Ureter (tissue), 1 donor: ENCODE results near the gene EPS8. TPM values are rescaled to one million over a fixed set of nuclear protein-coding genes. Genes with fewer than 3 reads are reported as not detected.
"Not testable (repeated sequence)": the region's sequence is repeated elsewhere in the genome, so short reads cannot be mapped to it uniquely, and the experiment has no call there.

Source experiments
- DNase-seq: peaks from one replicate; pipeline ENCODE4 v3.0.0-alpha.2; 2020; ENCODE audit warnings: low spot score
- total RNA-seq: library from RNA; stranded (reverse); gene quantifications from one replicate; pipeline ENCODE4 v1.2.4, GENCODE V29; 2023
- donor health status: DM: yes; HTN: yes; CAD: no.

EPS8 gene
- total RNA-seq, 1 donor from 2014 or later, result 155 TPM

GRCh38 chr12:15797818-15798217 is 8.6 kb upstream of the EPS8 start:
- DNase-seq, result no peak

DNA sequence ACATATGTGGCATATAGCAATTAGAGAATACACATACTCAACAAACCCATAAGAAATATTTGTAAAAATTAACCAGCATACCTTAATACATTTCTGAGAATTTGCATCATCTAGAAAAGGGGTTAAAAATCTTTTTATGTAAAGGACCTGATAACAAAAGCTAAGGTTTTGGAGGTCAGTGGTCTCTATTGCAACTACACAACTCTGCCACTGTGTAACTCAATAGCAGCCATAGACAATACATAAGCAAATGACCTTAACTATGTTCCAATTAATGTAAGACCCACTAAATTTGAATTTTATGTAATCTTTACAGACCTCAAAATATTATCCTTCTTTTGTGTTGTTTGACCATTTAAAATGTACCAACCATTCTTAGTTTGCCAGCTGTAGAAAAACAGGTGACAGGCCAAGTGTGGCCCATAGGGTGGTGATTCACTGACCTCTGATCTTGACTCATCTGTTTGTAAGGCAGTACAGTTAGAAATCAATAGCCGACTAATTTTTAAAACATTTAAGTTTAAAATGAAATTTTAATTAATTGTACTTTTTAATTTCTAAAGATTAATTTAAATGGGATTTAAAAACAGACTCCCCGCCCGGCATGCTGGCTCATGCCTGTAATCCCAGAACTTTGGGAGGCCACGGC is 7.4 kb upstream of the EPS8 start:
- DNase-seq, result no peak

- DNase-seq, result no peak
Observed at GRCh38 chr12:15794836-15795235, 5.6 kb upstream of the EPS8 start.

GRCh38 chr12:15794196-15794595 is 5.0 kb upstream of the EPS8 start:
- no peak for DNase-seq

DNA sequence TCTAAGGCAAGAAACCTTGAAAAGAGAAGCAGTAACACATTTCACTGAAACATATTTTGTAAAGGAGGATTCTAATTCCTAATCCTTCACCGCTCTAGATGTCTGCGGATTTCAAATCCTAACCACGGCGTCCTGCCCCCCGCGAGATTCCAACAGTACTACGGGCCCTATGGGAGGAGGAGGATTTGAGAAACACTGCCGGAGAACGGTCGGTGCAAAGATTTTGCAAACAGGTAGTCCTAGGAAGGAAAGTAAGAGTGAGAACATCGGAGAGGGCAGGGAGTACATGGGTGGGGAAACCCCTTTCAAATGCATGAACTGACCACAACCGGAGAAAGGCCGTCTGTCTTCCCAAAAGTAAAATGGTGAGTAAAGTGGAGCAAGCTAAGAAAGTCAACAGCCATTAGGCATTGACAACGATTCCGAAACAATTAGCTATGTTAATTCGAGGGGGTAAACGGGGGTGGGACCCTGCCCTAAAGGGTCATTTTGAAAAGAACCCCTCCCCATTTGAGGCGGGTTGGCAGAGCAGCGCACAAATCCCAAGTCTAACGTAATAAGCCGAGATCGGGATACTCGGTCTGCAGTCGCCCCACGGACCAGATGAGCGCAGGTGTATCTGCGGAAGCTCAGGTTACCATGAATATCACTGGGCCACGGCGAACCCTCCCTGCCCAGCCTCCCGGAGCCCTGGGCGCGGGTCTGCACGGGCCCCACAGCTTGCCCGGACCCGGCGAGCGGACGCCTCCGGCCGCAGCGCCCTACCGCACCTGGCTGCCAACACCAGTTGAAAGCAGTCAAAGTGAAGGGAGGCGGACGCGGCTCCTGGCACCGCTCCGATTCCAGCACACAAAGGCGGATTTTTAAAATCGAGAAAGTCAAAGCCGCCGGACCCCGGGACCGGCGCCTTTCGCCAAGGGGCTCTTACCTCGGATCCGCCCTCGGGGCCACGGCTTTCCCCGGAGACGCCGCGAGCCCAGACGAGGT is 662 bp downstream of the EPS8 start:
- DNase-seq, result peak; percentile 56

- DNase-seq, result no peak
Observed at GRCh38 chr12:15787778-15788177, 1.4 kb downstream of the EPS8 start.

- no peak for DNase-seq
Observed at GRCh38 chr12:15786772-15787171, 2.4 kb downstream of the EPS8 start.

DNA sequence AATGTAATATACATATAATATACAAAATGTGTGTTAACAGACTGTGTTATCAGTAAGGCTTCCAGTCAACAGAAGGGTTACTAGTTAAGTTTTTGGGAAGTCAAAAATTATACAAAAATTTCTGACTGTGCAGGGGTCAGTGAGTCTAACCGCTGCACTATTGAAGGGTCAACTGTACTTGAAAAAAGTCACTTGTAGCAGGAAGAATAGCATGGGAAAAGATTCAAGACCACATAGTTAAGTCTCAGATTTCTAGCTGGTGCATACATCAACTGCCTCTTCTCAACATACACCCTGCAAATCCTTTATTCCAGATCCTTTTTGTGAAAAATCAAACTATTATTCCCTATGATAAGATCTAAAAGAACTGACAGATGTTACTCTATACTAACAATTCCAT is 5.9 kb downstream of the EPS8 start:
- DNase-seq, result no peak

DNA sequence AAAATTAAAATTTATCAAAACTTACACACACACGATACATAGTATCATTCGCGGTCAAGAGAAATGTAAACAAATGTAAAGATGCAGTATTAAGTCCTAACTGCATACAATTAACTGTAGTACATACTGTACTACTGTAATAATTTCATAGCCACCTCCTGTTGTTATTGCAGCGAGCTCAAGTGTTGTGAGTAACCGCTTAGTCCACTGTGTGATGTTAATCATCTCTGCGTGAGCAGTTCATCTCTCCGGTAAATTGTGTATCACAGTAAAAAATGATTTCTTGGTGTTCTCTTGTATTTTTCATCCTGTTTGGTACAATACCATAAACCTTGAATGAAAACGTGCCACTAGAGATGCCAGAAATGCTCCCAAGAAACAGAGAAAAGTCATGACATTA is 6.5 kb downstream of the EPS8 start:
- DNase-seq, result no peak

- no peak for DNase-seq
Observed at GRCh38 chr12:15779925-15780324, 9.3 kb downstream of the EPS8 start.

- DNase-seq, result no peak
Observed at GRCh38 chr12:15778126-15778525, 11.1 kb downstream of the EPS8 start.

- no peak for DNase-seq
Observed at GRCh38 chr12:15777355-15778012, 11.7 kb downstream of the EPS8 start.

GRCh38 chr12:15776532-15776931 is 12.7 kb downstream of the EPS8 start:
- DNase-seq, result no peak

DNA sequence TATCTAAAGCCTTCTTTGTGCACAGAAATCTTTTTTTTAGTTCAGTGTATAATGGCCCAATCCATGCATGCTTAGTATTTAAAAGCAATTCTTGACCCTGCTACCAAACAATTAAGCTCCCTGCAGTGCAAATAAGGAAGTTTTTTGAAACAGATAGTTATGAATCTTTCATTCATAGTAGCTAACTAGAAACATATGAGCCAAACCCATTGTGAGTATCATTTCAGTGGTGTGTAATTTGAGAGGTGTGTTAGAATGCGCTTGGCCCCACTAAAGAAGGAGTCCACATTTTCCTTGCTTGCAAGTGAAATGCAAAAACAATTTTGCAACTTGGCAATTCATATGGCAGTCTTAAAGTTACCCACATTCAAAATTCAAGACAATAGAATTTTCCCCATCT is 14.4 kb downstream of the EPS8 start:
- DNase-seq, result no peak

DNA sequence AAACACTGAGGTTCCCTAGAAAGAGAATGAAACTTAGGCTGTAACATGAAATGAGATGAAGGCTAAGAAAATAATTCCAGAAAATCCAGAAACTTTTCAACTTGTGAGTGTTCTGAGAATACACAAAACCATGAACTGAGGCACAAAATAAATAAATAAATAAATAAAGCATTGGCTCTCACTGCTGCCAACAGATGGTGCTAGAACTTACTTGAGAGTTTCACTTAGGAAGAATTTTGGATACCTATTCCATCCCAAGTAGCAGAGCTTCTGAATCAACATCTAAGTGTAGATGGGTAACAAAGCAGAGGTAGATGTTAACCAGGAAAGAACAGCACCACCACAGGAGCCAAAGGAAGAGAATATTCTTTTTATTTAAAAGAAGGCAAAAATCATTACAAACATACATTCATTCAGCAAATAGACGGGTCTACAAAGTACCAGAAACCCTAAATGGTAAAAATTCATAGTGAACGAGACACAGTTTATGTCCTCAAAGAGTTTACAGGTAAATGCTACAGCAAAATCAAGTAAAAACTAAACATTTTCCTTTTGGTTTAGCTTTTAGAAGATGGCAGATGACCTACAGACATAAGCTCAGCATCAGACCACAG is 16.7 kb downstream of the EPS8 start:
- no peak for DNase-seq

DNA sequence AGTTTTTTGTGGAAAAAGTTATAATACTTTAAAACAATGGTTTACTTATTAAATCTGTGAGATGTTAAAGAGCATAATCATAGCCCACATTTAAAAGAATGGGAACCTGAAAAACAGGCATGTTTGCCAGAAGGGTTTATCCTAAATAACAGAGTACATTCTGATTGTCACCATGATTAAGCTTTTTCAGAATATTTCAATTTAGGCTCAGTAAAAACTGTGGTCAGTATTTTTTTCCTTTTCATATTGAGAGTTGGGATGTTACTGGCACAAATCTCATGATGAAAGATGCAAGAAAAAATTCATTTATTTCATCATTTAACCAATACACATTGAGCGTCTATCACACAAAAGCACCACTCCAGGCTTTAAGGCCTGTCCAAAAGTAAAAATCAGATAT is 18.6 kb downstream of the EPS8 start:
- DNase-seq, result no peak

DNA sequence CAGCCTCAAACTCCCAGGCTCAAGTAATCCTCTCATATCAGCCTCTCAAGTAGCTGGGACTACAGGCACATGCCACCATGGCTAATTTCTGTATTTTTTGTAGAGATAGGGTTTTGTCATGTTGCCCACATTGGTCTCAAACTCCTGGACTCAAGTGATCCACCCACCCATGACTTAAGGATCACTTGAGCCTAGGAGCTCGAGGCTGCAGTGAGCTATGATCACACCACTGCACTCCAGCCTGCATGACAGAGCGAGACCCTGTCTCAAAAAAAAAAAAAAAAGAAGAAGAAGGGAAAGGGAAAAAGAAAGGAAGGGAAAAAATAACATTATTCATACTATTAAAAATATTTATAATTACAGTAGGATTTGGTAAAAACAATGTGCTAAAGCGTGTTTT is 19.2 kb downstream of the EPS8 start:
- no peak for DNase-seq

- DNase-seq, result no peak
Observed at GRCh38 chr12:15769586-15769985, 19.6 kb downstream of the EPS8 start.

GRCh38 chr12:15767301-15767700 is 21.9 kb downstream of the EPS8 start:
- no peak for DNase-seq

DNA sequence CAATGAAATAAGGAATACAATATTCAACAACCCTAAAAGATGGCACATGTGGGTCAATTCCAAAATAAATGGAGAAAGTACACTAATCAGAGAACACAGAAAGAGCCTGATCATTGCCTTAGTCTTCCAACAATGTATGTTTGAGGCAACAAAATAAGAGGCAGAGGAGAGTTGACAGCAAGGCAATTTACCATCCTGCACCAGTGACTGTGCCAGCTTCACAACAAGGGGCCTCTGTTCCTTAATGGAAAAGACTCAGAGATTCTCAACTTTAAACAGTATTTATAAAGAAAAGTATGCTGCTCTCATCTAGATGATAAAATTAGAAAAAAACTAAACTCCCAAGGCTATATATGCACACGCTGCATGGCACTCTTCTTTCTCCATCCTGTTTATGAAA is 25.9 kb downstream of the EPS8 start:
- DNase-seq, result no peak

GRCh38 chr12:15762162-15762561 is 27.0 kb downstream of the EPS8 start:
- DNase-seq, result not testable (repeated sequence)
